HEK293 (cell line): ENCODE data around the gene PLEK2.

Experiments used
- CTCF ChIA-PET: fragments of 350-600 bp; formaldehyde crosslinking; extraction: SDS; loops from one replicate; lab custom pipeline; 2021; ENCODE audit warnings: antibody characterized with exemption; lab: Yijun Ruan, JAX
- POLR2A ChIA-PET: fragments of 300-600 bp; formaldehyde crosslinking; extraction: SDS; loops from one replicate; lab custom pipeline; 2020; ENCODE audit warnings: antibody characterized with exemption, inconsistent platforms; lab: Yijun Ruan, JAX
- H3K27ac ChIP-seq: fragments of 200-500 bp; sonication (Bioruptor generic); 2 replicates; pipeline ENCODE4 v1.5.1; 2014; ENCODE audit warnings: low read depth, low read length, control low read depth, inconsistent platforms; ENCODE audit errors: extremely low read depth
- H3K36me3 ChIP-seq, 2 experiments: fragments of 200-500 bp in 1 of 2; sonication (Bioruptor generic) in 1 of 2; 1 replicate in 1 of 2; 2 replicates in 1 of 2; pipeline ENCODE4 v1.5.1; 2014 to 2017; ENCODE audit warnings: inconsistent platforms in 2 of 2, low read length in 2 of 2; ENCODE audit not compliant: control insufficient read depth in 2 of 2, insufficient read depth in 1 of 2
- H3K4me1 ChIP-seq: fragments of 200-500 bp; sonication (Bioruptor generic); 2 replicates; pipeline ENCODE4 v1.5.1; 2014; ENCODE audit warnings: mild to moderate bottlenecking, low read length, inconsistent platforms; ENCODE audit not compliant: control insufficient read depth, insufficient read depth
- H3K4me3 ChIP-seq: 2 replicates; pipeline ENCODE4 v1.5.1; 2011; ENCODE audit warnings: low read depth, mild to moderate bottlenecking, control low read depth, low read length, moderate library complexity
- H3K9me3 ChIP-seq: fragments of 200-500 bp; sonication (Bioruptor generic); 2 replicates; pipeline ENCODE4 v1.5.1; 2014; ENCODE audit warnings: low read depth, low read length, inconsistent platforms; ENCODE audit not compliant: control insufficient read depth, insufficient read depth
- CTCF ChIP-seq: fragments of 450-650 bp; formaldehyde crosslinking; IDR thresholded peaks from 2 replicates; pipeline ENCODE4 v1.5.1; 2016; ENCODE audit warnings: missing biosample characterization, missing genetic modification characterization
- REPIN1 ChIP-seq: fragments of 450-650 bp; formaldehyde crosslinking; IDR thresholded peaks from 2 replicates; pipeline ENCODE4 v1.5.1; 2017; ENCODE audit warnings: missing biosample characterization, missing genetic modification characterization, low read depth
- TRIM28 ChIP-seq: IDR thresholded peaks from 2 replicates; pipeline ENCODE4 v1.6.1; 2011; ENCODE audit warnings: low read length, control low read depth, borderline replicate concordance
- TSHZ1 ChIP-seq: fragments of 450-650 bp; formaldehyde crosslinking; IDR thresholded peaks from 2 replicates; pipeline ENCODE4 v1.5.1; 2016; ENCODE audit warnings: missing biosample characterization, missing genetic modification characterization, borderline replicate concordance
- ZBTB7A ChIP-seq: fragments of 450-650 bp; formaldehyde crosslinking; IDR thresholded peaks from 2 replicates; pipeline ENCODE4 v1.5.1; 2016; ENCODE audit warnings: low read depth, missing biosample characterization, missing genetic modification characterization
- ZNF274 ChIP-seq, 2 experiments: fragments of 200-500 bp in 1 of 2; fragments of 450-650 bp in 1 of 2; sonication (Bioruptor generic) in 1 of 2; formaldehyde crosslinking in 1 of 2; IDR thresholded peaks; 2 replicates each; pipeline versions ENCODE4 v1.5.1 to v1.6.1; 2014 to 2016; ENCODE audit warnings: borderline replicate concordance in 1 of 2, inconsistent platforms in 1 of 2, low read length in 1 of 2, missing biosample characterization in 1 of 2, missing genetic modification characterization in 1 of 2
- ZNF292 ChIP-seq: fragments of 450-650 bp; formaldehyde crosslinking; IDR thresholded peaks from 2 replicates; pipeline ENCODE4 v1.5.1; 2016; ENCODE audit warnings: low read depth, missing biosample characterization, missing genetic modification characterization, borderline replicate concordance
- ZNF311 ChIP-seq: fragments of 450-650 bp; formaldehyde crosslinking; IDR thresholded peaks from 2 replicates; pipeline ENCODE4 v1.5.1; 2017; ENCODE audit warnings: missing biosample characterization, missing genetic modification characterization, borderline replicate concordance
- ZNF335 ChIP-seq: fragments of 450-650 bp; formaldehyde crosslinking; conservative IDR thresholded peaks from 2 replicates; pipeline ENCODE4 v1.5.1; 2016; ENCODE audit warnings: missing biosample characterization, missing genetic modification characterization
- ZNF341 ChIP-seq: fragments of 450-650 bp; formaldehyde crosslinking; IDR thresholded peaks from 2 replicates; pipeline ENCODE4; 2016; ENCODE audit warnings: low read depth, missing biosample characterization, missing genetic modification characterization
- ZNF366 ChIP-seq: fragments of 450-650 bp; formaldehyde crosslinking; conservative IDR thresholded peaks from 2 replicates; pipeline ENCODE4 v1.5.1; 2016; ENCODE audit warnings: missing biosample characterization, missing genetic modification characterization
- ZNF37A ChIP-seq: fragments of 450-650 bp; IDR thresholded peaks from 2 replicates; pipeline ENCODE4 v1.5.1; 2018; ENCODE audit warnings: missing biosample characterization, missing genetic modification characterization
- ZNF510 ChIP-seq: fragments of 450-650 bp; formaldehyde crosslinking; IDR thresholded peaks from 2 replicates; pipeline ENCODE4 v1.5.1; 2018; ENCODE audit warnings: mild to moderate bottlenecking, missing genetic modification characterization, missing biosample characterization; ENCODE audit not compliant: insufficient replicate concordance
- ZNF571 ChIP-seq: fragments of 450-650 bp; formaldehyde crosslinking; IDR thresholded peaks from 2 replicates; pipeline ENCODE4 v1.5.0; 2017; ENCODE audit warnings: missing biosample characterization, missing genetic modification characterization
- ZNF600 ChIP-seq: fragments of 450-650 bp; formaldehyde crosslinking; IDR thresholded peaks from 2 replicates; pipeline ENCODE4 v1.5.1; 2016; ENCODE audit warnings: missing biosample characterization, missing genetic modification characterization
- ZNF654 ChIP-seq: fragments of 450-650 bp; formaldehyde crosslinking; IDR thresholded peaks from 2 replicates; pipeline ENCODE4 v1.5.1; 2016; ENCODE audit warnings: low read depth, missing biosample characterization, missing genetic modification characterization
- ZNF660 ChIP-seq: fragments of 450-650 bp; IDR thresholded peaks from 2 replicates; pipeline ENCODE4 v1.5.1; 2018; ENCODE audit warnings: missing biosample characterization, mild to moderate bottlenecking, missing genetic modification characterization
- ZNF692 ChIP-seq: fragments of 450-650 bp; formaldehyde crosslinking; IDR thresholded peaks from 2 replicates; pipeline ENCODE4 v1.5.1; 2016; ENCODE audit warnings: missing biosample characterization, missing genetic modification characterization
- ZNF701 ChIP-seq: fragments of 450-650 bp; formaldehyde crosslinking; IDR thresholded peaks from 2 replicates; pipeline ENCODE4 v1.5.1; 2016; ENCODE audit warnings: missing biosample characterization, missing genetic modification characterization
- ZNF777 ChIP-seq: fragments of 450-650 bp; formaldehyde crosslinking; IDR thresholded peaks from 2 replicates; pipeline ENCODE4 v1.5.1; 2017; ENCODE audit warnings: missing biosample characterization, missing genetic modification characterization, borderline replicate concordance

The PLEK2 gene

GRCh38 chr14:67428501-67429031 lies 16.6 kb upstream of the PLEK2 start:
- Histone ChIP-seq H3K4me1 (no peaks in the 10 kb centered on the region), H3K4me3 (no peak overlapping the region), H3K27ac (no peak overlapping the region), H3K9me3 (no peaks in the 10 kb centered on the region), H3K36me3 (no peaks in the 10 kb centered on the region)
- TF ChIP-seq TRIM28: no peak
- TF ChIP-seq ZNF600: no peak
- no peak for TF ChIP-seq ZBTB7A (tag by site-specific recombination)
- TF ChIP-seq ZNF701: no peak
- no peak for TF ChIP-seq REPIN1 (tag by site-specific recombination)
- TF ChIP-seq ZNF335: no peak
- TF ChIP-seq ZNF654 (tag by site-specific recombination): no peak
- TF ChIP-seq CTCF (tag by site-specific recombination): no peak
- no peak for TF ChIP-seq ZNF692 (tag by site-specific recombination)
- TF ChIP-seq ZNF292: no peak
- no peak for TF ChIP-seq ZNF311
- no peak for TF ChIP-seq ZNF366
- TF ChIP-seq ZNF37A (tag by site-specific recombination): no peak
- no peak for TF ChIP-seq TSHZ1 (tag by site-specific recombination)
- no peak for TF ChIP-seq ZNF274 (IDR thresholded peaks at IDR 0.05; ENCODE audit: low read length)
- no peak for TF ChIP-seq ZNF274 (tag by site-specific recombination; IDR thresholded peaks at IDR 0.05; ENCODE audit: borderline replicate concordance)
- TF ChIP-seq ZNF571: no peak
- TF ChIP-seq ZNF660 (tag by site-specific recombination): no peak
- no peak for TF ChIP-seq ZNF341 (tag by site-specific recombination)
- TF ChIP-seq ZNF510 (tag by site-specific recombination): no peak
- no peak for TF ChIP-seq ZNF777 (tag by site-specific recombination)
- ChIA-PET POLR2A (interaction anchor here (0.6 to 1.1 kb wide), 2 partner anchors 276 to 1505 kb away, joined by 3 to 7 read pairs; no protein-coding TSS in a partner anchor), CTCF (interaction anchor here (0.5 to 6.2 kb wide), 17 partner anchors 11 to 276 kb away, joined by 3 to 97 read pairs (median 5); no protein-coding TSS in a partner anchor)
